T47D (cell line): Measurements from ENCODE around the gene SDHAF1.
A peak's percentile ranks its signal among the peaks of the same experiment; 100 is the strongest.
"Not testable (repeated sequence)": the region's sequence is repeated elsewhere in the genome, so short reads cannot be mapped to it uniquely, and the experiment has no call there.

Source experiments
- DNase-seq, 2 experiments: peaks; one replicate each; pipeline versions ENCODE4 v3.0.0 to v3.0.0-alpha.2; 2011 to 2012; ENCODE audit warnings: low read depth in 1 of 2, low spot score in 1 of 2
- JUND ChIP-seq: IDR thresholded peaks from 2 replicates; pipeline ENCODE4 v1.6.1; 2012; ENCODE audit warnings: low read depth
- in situ Hi-C: cut with HindIII; loops from 2 replicates; pipeline ENCODE4 v1.10.0; 2016; ENCODE audit warnings: low sequenced_read_pairs, low pct_unique_long_range_greater_than_20kb

The SDHAF1 gene

DNA sequence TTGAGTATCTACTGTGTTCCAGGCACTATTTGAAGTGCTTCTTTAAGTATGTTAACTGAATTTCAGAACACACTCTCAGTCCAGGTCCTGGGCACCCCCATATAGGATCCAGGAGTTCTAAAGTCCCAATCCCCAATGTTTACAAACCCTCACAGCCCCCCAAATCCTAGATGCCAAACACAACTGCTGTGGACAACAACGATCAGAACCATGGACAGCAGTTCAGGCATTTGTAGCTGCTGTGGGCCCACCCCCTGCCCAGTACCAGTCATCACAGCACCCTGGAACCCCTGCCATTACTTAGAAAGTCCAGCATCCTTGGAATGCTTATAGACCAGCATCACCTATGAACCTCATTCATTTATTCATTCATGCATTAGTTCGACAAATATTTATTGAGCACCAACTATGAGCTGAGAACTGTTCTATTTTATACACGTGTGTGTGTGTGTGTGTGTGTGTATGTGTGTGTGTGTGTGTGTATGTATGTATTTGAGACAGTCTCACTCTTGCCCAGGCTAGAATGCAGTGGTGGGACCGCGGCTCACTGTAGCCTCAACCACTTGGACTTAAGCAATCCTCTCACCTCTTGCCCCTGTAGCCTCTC, 19.3 kb upstream of the SDHAF1 start:
- peak; percentile 34 to 48 for DNase-seq
- TF ChIP-seq JUND = no peak
- in situ Hi-C loops = no loop called here

GRCh38 chr19:35977446-35978222, 17.4 kb upstream of the SDHAF1 start:
- in situ Hi-C loops = no loop called here
- TF ChIP-seq JUND = no peak
- DNase-seq = no peak

DNA sequence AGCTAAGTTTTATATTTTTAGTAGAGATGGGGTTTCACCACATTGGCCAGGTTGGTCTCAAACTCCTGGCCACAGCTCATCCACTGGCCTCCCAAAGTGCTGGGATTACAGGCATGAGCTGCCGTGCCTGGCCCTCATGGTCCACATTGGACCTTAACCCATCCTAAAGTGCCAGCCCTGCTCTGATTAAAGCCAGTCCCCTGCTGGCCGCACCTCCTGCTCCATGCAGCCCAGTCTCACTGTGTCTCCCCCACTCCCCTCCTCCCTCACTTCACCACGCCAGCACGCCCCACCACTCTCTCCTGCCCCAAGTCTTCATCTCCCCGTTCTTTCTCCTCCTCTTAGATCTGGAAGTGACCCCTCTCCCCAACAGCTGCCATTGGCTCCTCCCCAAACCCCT, 16.7 kb upstream of the SDHAF1 start:
- TF ChIP-seq JUND = no peak
- DNase-seq = no peak
- in situ Hi-C loops = no loop called here

DNA sequence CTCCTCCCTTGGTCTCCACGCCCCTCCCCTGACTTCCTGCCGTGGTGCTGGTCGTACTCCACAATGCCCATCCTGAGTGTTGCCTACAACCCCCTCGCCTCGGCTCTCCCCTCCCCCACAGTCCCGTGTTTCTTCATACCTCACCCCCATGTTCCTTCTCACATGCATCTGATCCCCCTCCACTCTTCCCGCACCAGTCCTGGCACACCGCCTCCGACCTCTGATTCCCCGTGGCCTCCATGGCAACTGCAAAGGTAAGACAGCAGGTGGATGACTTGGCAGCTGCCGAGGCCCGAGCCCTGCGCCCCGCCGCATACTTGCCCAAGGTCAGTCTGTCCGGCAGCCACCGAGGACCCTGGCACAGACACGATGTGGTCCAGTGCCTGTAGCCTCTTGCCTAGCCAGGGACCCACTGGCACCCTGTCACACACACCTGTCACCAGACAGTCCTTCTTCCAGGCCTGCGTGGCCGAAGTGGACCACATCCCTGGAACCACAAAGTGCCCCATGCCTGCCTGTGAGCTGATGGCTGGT, 16.1 kb upstream of the SDHAF1 start:
- no peak for TF ChIP-seq JUND
- no peak for DNase-seq
- in situ Hi-C loops = no loop called here

- DNase-seq, in situ Hi-C loops: not testable (repeated sequence)
Measured at GRCh38 chr19:35980997-35981396, 14.0 kb upstream of the SDHAF1 start.

DNA sequence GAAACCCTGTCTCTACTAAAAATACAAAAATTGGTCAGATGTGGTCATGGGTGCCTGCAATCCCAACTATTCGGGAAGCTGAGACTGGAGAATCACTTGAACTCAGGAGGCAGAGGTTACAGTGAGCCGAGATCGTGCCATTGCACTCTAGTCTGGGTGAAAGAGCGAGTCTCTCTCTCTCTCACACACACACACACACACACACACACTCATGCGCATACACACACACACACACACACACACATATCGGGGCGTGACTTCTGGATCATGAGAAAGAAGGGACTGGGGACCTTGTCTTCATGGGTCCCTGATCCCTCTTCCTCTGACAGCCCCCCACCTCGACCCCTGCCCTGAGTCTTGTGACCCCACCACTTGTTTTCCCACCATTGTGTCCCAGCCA, 11.8 kb upstream of the SDHAF1 start:
- no peak for DNase-seq
- in situ Hi-C loops = no loop called here
- no peak for TF ChIP-seq JUND

DNA sequence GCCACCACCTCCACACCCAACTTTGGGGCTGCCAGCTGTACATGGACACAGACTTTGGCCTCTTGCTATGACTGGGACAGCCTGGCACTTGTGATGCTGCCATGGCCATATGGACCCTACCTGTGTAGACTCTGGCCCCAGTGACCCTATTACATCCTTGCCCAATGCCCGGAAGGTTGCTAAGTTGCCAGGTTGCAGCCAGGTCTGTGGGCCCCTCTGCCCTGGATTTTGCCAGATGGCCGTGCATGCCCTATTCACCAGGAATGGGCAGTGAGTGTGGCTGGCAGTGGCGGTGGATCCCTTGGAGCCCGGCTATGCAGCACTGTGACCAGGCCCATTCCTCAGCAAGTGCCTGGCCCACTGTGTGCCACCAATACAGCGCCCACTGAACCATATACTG, 8.9 kb upstream of the SDHAF1 start:
- TF ChIP-seq JUND = no peak
- in situ Hi-C loops = no loop called here
- no peak for DNase-seq

- DNase-seq = no peak
Measured at GRCh38 chr19:35986664-35987570, 8.1 kb upstream of the SDHAF1 start.

GRCh38 chr19:35987571-35987896, 7.5 kb upstream of the SDHAF1 start:
- in situ Hi-C loops = no loop called here
- no peak for DNase-seq
- TF ChIP-seq JUND = no peak

More at GRCh38 chr19:35986664-35987570, 8.1 kb upstream of the SDHAF1 start:
- in situ Hi-C loops = no loop called here
- TF ChIP-seq JUND = no peak

- in situ Hi-C loops = no loop called here
- TF ChIP-seq JUND = no peak
- no peak for DNase-seq
Measured at GRCh38 chr19:35988824-35989223, 6.2 kb upstream of the SDHAF1 start.

DNA sequence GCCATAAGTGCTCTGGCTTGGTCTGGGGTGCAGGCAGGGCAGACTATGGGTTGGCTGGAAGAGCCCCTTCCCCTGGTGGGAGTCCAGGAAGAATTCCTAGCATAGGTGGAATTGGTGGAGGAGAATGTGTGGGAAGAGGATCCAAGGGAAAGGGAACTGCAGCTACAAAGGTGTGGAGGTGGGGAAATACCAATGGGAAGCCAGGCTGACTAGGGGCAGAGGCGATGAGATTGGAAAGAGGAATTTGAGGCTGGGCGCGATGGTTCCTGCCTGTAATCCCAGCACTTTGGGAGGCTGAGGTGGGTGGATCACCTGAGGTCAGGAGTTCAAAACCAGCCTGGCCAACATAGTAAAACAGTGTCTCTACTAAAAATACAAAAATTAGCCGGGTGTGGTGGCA, 4.8 kb upstream of the SDHAF1 start:
- no peak for TF ChIP-seq JUND
- in situ Hi-C loops = no loop called here
- DNase-seq = no peak

GRCh38 chr19:35990771-35991730, 3.9 kb upstream of the SDHAF1 start:
- in situ Hi-C loops = no loop called here
- DNase-seq = no peak
- TF ChIP-seq JUND = no peak
